Endothelial cell of umbilical vein (primary cell): Measurements from ENCODE around the gene UST.

ENCODE experiments used
- CTCF ChIP-seq, 2 donors: IDR thresholded peaks; 1 replicate in 1 of 2; 2 replicates in 1 of 2; pipeline ENCODE4 v1.5.1; 2011; ENCODE audit warnings: low read length in 2 of 2, mild to moderate bottlenecking in 2 of 2, moderate library complexity in 2 of 2, control low read depth in 1 of 2, inconsistent platforms in 1 of 2, low read depth in 1 of 2; ENCODE audit not compliant: insufficient read depth in 1 of 2; ENCODE audit errors: extremely low read depth in 1 of 2
- EZH2 ChIP-seq: IDR thresholded peaks from 2 replicates; pipeline ENCODE4 v1.6.1; 2012; ENCODE audit warnings: borderline replicate concordance, low read depth, mild to moderate bottlenecking, moderate library complexity, low read length, inconsistent platforms; ENCODE audit not compliant: severe bottlenecking
- FOS ChIP-seq: IDR thresholded peaks from 2 replicates; pipeline ENCODE4 v1.6.1; 2011; ENCODE audit warnings: mild to moderate bottlenecking, low read length, moderate library complexity, borderline replicate concordance; ENCODE audit not compliant: insufficient read depth
- MAX ChIP-seq: IDR thresholded peaks from 2 replicates; pipeline ENCODE4 v1.6.1; 2011; ENCODE audit not compliant: insufficient read depth, insufficient read length
- POLR2A ChIP-seq: IDR thresholded peaks from 2 replicates; pipeline ENCODE4 v1.6.1; 2012; ENCODE audit warnings: low read depth, mild to moderate bottlenecking, control low read depth, low read length
- POLR2AphosphoS5 ChIP-seq: IDR thresholded peaks from 2 replicates; pipeline ENCODE4 v1.6.1; 2012; ENCODE audit warnings: low read depth, mild to moderate bottlenecking, control low read depth, low read length, moderate library complexity; ENCODE audit not compliant: insufficient read depth

GRCh38 chr6:148959008-148959407, 212.2 kb downstream of the UST start:
- TF ChIP-seq CTCF (IDR thresholded peaks at IDR 0.05; ENCODE audit: extremely low read depth in 1 of 2, insufficient read depth in 1 of 2, low read depth in 1 of 2, low read length in 2 of 2), result no peak
- no peak for TF ChIP-seq EZH2
- TF ChIP-seq MAX, result no peak
- no peak for TF ChIP-seq POLR2A
- TF ChIP-seq POLR2AphosphoS5, result no peak
- no peak for TF ChIP-seq FOS
